Body of pancreas (tissue), 4 donors: ENCODE measurements around the gene PHF21B. TPM values are rescaled to one million over a fixed set of nuclear protein-coding genes. Genes with fewer than 3 reads are reported as not detected.

ENCODE experiments used
- ATAC-seq: fragments of 150-250 bp; one replicate; pipeline ENCODE4 v1.9.1; 2016
- DNase-seq, 4 donors: peaks; one replicate each; pipeline ENCODE4 v3.0.0-alpha.2; 2019
- H3K27ac ChIP-seq, 4 donors: fragments of 200-600 bp; sonication (generic); 1 replicate in 3 of 4; 2 replicates in 1 of 4; pipeline versions ENCODE4 v1.5.1 to v1.6.1; 2016 to 2019; ENCODE audit warnings: mild to moderate bottlenecking in 1 of 4, mixed read lengths in 1 of 4, moderate library complexity in 1 of 4
- H3K27me3 ChIP-seq, 2 donors: fragments of 200-600 bp; sonication (generic); one replicate each; pipeline ENCODE4 v1.6.0; 2016; ENCODE audit warnings: mild to moderate bottlenecking in 1 of 2
- H3K36me3 ChIP-seq, 2 donors: fragments of 200-600 bp; sonication (generic); replicated peaks in 1 of 2; 2 replicates each; pipeline ENCODE4 v1.5.1; 2016; ENCODE audit warnings: low read depth in 2 of 2; ENCODE audit not compliant: insufficient read depth in 1 of 2
- H3K4me1 ChIP-seq: fragments of 200-600 bp; sonication (generic); one replicate; pipeline ENCODE4 v1.6.0; 2016
- H3K4me3 ChIP-seq, 2 donors: fragments of 200-600 bp; sonication (generic); 1 replicate in 1 of 2; 2 replicates in 1 of 2; pipeline ENCODE4 v1.5.1; 2016 to 2019
- H3K9me3 ChIP-seq, 3 donors: fragments of 200-600 bp; sonication (generic); 1 replicate in 2 of 3; 2 replicates in 1 of 3; pipeline ENCODE4 v1.5.1; 2016
- CTCF ChIP-seq, 7 experiments: fragments of 450-650 bp in 4 of 7; fragments of 200-600 bp in 3 of 7; sonication (generic) in 3 of 7; IDR thresholded peaks; one replicate each; pipeline ENCODE4 v1.5.1; 2016 to 2019; ENCODE audit warnings: antibody characterized with exemption in 7 of 7
- POLR2A ChIP-seq, 3 donors: fragments of 450-650 bp; IDR thresholded peaks; one replicate each; pipeline ENCODE4 v1.6.1; 2016; ENCODE audit warnings: antibody characterized with exemption in 3 of 3, mild to moderate bottlenecking in 2 of 3
- WGBS, 2 donors: methylation state at CpG; one replicate each; pipeline ENCODE4 v1.1.5; 2017; 5-methylcytosine and 5-hydroxymethylcytosine counted together
- intact Hi-C: fragments of 100-400 bp; cut with DNase I; formaldehyde crosslinking; loops from one replicate; pipeline ENCODE4 v1.15.1; 2023
- total RNA-seq, 2 donors: library from RNA; depleted of rRNA; stranded (reverse); fragments of >200 nt; gene quantifications; one replicate each; pipeline ENCODE4 v1.1.0, GENCODE V29; 2016

Gene PHF21B
- total RNA-seq, 2 donors from 2014 or later = under 0.01 TPM; not detected in 1

GRCh38 chr22:44974454-44974853 lies 35.4 kb downstream of the PHF21B start:
- ATAC-seq (no peak), DNase-seq (no peak)
- Histone ChIP-seq H3K4me1 (no peaks in the 10 kb centered on the region), H3K27ac (no peak overlapping the region), H3K9me3 (no peaks in the 10 kb centered on the region), H3K36me3 (no peaks in the 10 kb centered on the region), H3K27me3 (no peaks in the 10 kb centered on the region), H3K4me3 (no peak overlapping the region)
- intact Hi-C loops = no loop called here
- TF ChIP-seq CTCF (IDR thresholded peaks at IDR 0.05) (no peak), POLR2A (IDR thresholded peaks at IDR 0.05) (no peak)
- WGBS, 2 donors = 73 to 75% methylated on average over 7 to 9 of the region's 9 CpGs

GRCh38 chr22:44973829-44974228 lies 36.0 kb downstream of the PHF21B start:
- H3K27ac ChIP-seq = no peak overlapping the region
- no peak for DNase-seq
- no peak for ATAC-seq
- no peaks in the 10 kb centered on the region for H3K9me3 ChIP-seq
- no peaks in the 10 kb centered on the region for H3K27me3 ChIP-seq
- WGBS, 2 donors = 56 to 64% methylated on average over 8 of the region's 8 CpGs
- no peaks in the 10 kb centered on the region for H3K4me1 ChIP-seq
- H3K4me3 ChIP-seq = no peak overlapping the region
- TF ChIP-seq CTCF (IDR thresholded peaks at IDR 0.05) (no peak), POLR2A (IDR thresholded peaks at IDR 0.05) (no peak)
- intact Hi-C loops = no loop called here
- no peaks in the 10 kb centered on the region for H3K36me3 ChIP-seq

- no peak overlapping the region for H3K27ac ChIP-seq
- intact Hi-C loops = no loop called here
- H3K36me3 ChIP-seq = no peaks in the 10 kb centered on the region
- DNase-seq (no peak), ATAC-seq (no peak)
- 52 to 70% methylated on average over 12 to 23 of the region's 23 CpGs for WGBS, 2 donors
- no peaks in the 10 kb centered on the region for H3K9me3 ChIP-seq
- H3K4me1 ChIP-seq = no peaks in the 10 kb centered on the region
- no peak for TF ChIP-seq POLR2A (IDR thresholded peaks at IDR 0.05)
- TF ChIP-seq CTCF (IDR thresholded peaks at IDR 0.05) = no peak
- H3K4me3 ChIP-seq = no peak overlapping the region
- H3K27me3 ChIP-seq = no peaks in the 10 kb centered on the region
Observed at GRCh38 chr22:44972363-44973083, 37.3 kb downstream of the PHF21B start.

- Histone ChIP-seq H3K4me1 (no peaks in the 10 kb centered on the region), H3K27me3 (no peaks in the 10 kb centered on the region), H3K27ac (no peak overlapping the region), H3K36me3 (no peaks in the 10 kb centered on the region), H3K4me3 (no peak overlapping the region), H3K9me3 (no peaks in the 10 kb centered on the region)
- no peak for ATAC-seq
- TF ChIP-seq POLR2A (IDR thresholded peaks at IDR 0.05) = no peak
- no peak for TF ChIP-seq CTCF (IDR thresholded peaks at IDR 0.05)
- WGBS, 2 donors = 41 to 53% methylated on average over 6 to 11 of the region's 11 CpGs
- intact Hi-C loops = no loop called here
- DNase-seq = no peak
Observed at GRCh38 chr22:44971651-44972362, 38.0 kb downstream of the PHF21B start.
